ENCODE results near the gene PPDPF. TPM values are rescaled to one million over a fixed set of nuclear protein-coding genes. Genes with fewer than 3 reads are reported as not detected.

PPDPF gene
- total RNA-seq, 1 experiment from 2014 or later: 149 TPM

GRCh38 chr20:63541371-63541770 lies 20.8 kb downstream of the PPDPF start:
- no peak overlapping the region for H3K4ac ChIP-seq (ENCODE audit: low read depth, low read length)
- no CpG with 5 or more reads among the region's 28 CpGs for WGBS (ENCODE audit: extremely low coverage, insufficient read length, low lambda C conversion rate)
- H3K9ac ChIP-seq (ENCODE audit: extremely low read depth, insufficient read length, low read length): no peak overlapping the region
- H2BK12ac ChIP-seq (ENCODE audit: insufficient read length, low read depth, low read length): no peak overlapping the region
- H3K9me3 ChIP-seq (ENCODE audit: control insufficient read depth, low read depth, low read length): no peaks in the 10 kb centered on the region
- no peak overlapping the region for H3K4me2 ChIP-seq (ENCODE audit: insufficient read depth, insufficient read length, low read length)
- H3K79me1 ChIP-seq (ENCODE audit: insufficient read depth, low read depth, low read length, poor library complexity, severe bottlenecking): no peaks in the 10 kb centered on the region
- TF ChIP-seq, protein P1, sequence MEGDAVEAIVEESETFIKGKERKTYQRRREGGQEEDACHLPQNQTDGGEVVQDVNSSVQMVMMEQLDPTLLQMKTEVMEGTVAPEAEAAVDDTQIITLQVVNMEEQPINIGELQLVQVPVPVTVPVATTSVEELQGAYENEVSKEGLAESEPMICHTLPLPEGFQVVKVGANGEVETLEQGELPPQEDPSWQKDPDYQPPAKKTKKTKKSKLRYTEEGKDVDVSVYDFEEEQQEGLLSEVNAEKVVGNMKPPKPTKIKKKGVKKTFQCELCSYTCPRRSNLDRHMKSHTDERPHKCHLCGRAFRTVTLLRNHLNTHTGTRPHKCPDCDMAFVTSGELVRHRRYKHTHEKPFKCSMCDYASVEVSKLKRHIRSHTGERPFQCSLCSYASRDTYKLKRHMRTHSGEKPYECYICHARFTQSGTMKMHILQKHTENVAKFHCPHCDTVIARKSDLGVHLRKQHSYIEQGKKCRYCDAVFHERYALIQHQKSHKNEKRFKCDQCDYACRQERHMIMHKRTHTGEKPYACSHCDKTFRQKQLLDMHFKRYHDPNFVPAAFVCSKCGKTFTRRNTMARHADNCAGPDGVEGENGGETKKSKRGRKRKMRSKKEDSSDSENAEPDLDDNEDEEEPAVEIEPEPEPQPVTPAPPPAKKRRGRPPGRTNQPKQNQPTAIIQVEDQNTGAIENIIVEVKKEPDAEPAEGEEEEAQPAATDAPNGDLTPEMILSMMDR (conservative IDR thresholded peaks at IDR 0.05): no peak
- no peak overlapping the region for H2BK5ac ChIP-seq (ENCODE audit: insufficient read length, low read length)
- H3K23me2 ChIP-seq (ENCODE audit: insufficient read length, low read depth, low read length, poor library complexity, severe bottlenecking): no peaks in the 10 kb centered on the region
- H4K5ac ChIP-seq (ENCODE audit: insufficient read length, low read depth, low read length): no peak overlapping the region
- no peak overlapping the region for H4K91ac ChIP-seq (ENCODE audit: insufficient read length, low read depth, low read length)
- no peak overlapping the region for H2AK5ac ChIP-seq (ENCODE audit: insufficient read length, low read length)
- H3K14ac ChIP-seq (ENCODE audit: insufficient read depth, low read length): no peak overlapping the region; the same call in 1 of the 2 replicates
- no peak overlapping the region for H2BK15ac ChIP-seq (ENCODE audit: low read depth, low read length)
- H3K4me3 Mint-ChIP-seq: no peak overlapping the region
- H3K4me1 Mint-ChIP-seq: peaks cover 5% of the 10 kb centered on the region in 2 experiments; a peak in 3 of 4 replicates
- no peaks in the 10 kb centered on the region for H3K27me3 Mint-ChIP-seq (ENCODE audit: low read depth)
- no peak overlapping the region for H3K27ac ChIP-seq (ENCODE audit: insufficient read length, low read depth, low read length)
- no peak overlapping the region for H3K56ac ChIP-seq (ENCODE audit: insufficient read length, low read depth, low read length)
- no peaks in the 10 kb centered on the region for H4K20me1 ChIP-seq (ENCODE audit: control insufficient read depth, insufficient read depth, insufficient read length)
- H2BK20ac ChIP-seq (ENCODE audit: low read depth, low read length, poor library complexity, severe bottlenecking): no peak overlapping the region
- H3K4me1 ChIP-seq (ENCODE audit: insufficient read depth, low read length): no peaks in the 10 kb centered on the region
- H4K8ac ChIP-seq (replicated peaks; ENCODE audit: insufficient read length, low read depth, low read length): no peak overlapping the region
- H3K9me3 Mint-ChIP-seq: no peaks in the 10 kb centered on the region
- H3K27ac Mint-ChIP-seq: no peak overlapping the region
- DNase-seq: no peak
- H3K79me2 ChIP-seq (ENCODE audit: insufficient read depth, low read length): no peaks in the 10 kb centered on the region
- H3K36me3 Mint-ChIP-seq (ENCODE audit: insufficient read depth in 1 of 3, low read depth in 3 of 3): no peaks in the 10 kb centered on the region
- no peak overlapping the region for H2AFZ ChIP-seq (ENCODE audit: low read length)
- H3K27me3 ChIP-seq (ENCODE audit: insufficient read depth, low read length): no peaks in the 10 kb centered on the region
- no peak overlapping the region for H3K23ac ChIP-seq (ENCODE audit: insufficient read length, low read depth, low read length)
- H2BK120ac ChIP-seq (ENCODE audit: low read depth, low read length, poor library complexity, severe bottlenecking): no peak overlapping the region
- no peak overlapping the region for H3T11ph ChIP-seq (ENCODE audit: low read length)
- H3K18ac ChIP-seq (ENCODE audit: insufficient read length, low read depth, low read length): no peak overlapping the region
